Uterus (tissue), 4 donors: ENCODE results near the gene SPATC1L. TPM values are rescaled to one million over a fixed set of nuclear protein-coding genes. Genes with fewer than 3 reads are reported as not detected.
A peak's percentile ranks its signal among the peaks of the same experiment; 100 is the strongest.

Experiments
- DNase-seq, 2 donors: peaks; one replicate each; pipeline ENCODE4 v3.0.0-alpha.2; 2019 to 2020
- H3K27ac ChIP-seq, 2 donors: fragments of 200-600 bp; sonication (generic); 1 replicate in 1 of 2; 2 replicates in 1 of 2; pipeline ENCODE4 v1.5.1; 2016 to 2018
- H3K27me3 ChIP-seq, 2 donors: fragments of 200-600 bp; sonication (generic); one replicate each; pipeline ENCODE4 v1.5.1; 2018 to 2019; ENCODE audit warnings: control low read depth in 1 of 2
- H3K36me3 ChIP-seq, 2 donors: fragments of 200-600 bp; sonication (generic); one replicate each; pipeline ENCODE4 v1.5.1; 2019; ENCODE audit warnings: control low read depth in 1 of 2
- H3K4me1 ChIP-seq, 2 donors: fragments of 200-600 bp; sonication (generic); one replicate each; pipeline ENCODE4 v1.5.1; 2018 to 2019; ENCODE audit warnings: control low read depth in 1 of 2
- H3K4me3 ChIP-seq, 2 donors: fragments of 200-600 bp; sonication (generic); 1 replicate in 1 of 2; 2 replicates in 1 of 2; pipeline ENCODE4 v1.5.1; 2018 to 2019; ENCODE audit warnings: mild to moderate bottlenecking in 1 of 2
- H3K9me3 ChIP-seq, 2 donors: fragments of 200-600 bp; sonication (generic); one replicate each; pipeline ENCODE4 v1.5.1; 2019; ENCODE audit warnings: control low read depth in 1 of 2
- CTCF ChIP-seq, 4 experiments: fragments of 200-600 bp in 2 of 4; fragments of 450-650 bp in 2 of 4; sonication (generic) in 2 of 4; IDR thresholded peaks; one replicate each; pipeline ENCODE4 v1.5.1; 2016 to 2019; ENCODE audit warnings: antibody characterized with exemption in 4 of 4, mild to moderate bottlenecking in 2 of 4, moderate library complexity in 1 of 4
- POLR2A ChIP-seq, 2 donors: fragments of 450-650 bp; IDR thresholded peaks; one replicate each; pipeline ENCODE4 v1.6.1; 2016; ENCODE audit warnings: antibody characterized with exemption in 2 of 2, mild to moderate bottlenecking in 1 of 2, moderate library complexity in 1 of 2
- intact Hi-C: fragments of 100-400 bp; cut with DNase I; formaldehyde crosslinking; loops from one replicate; pipeline ENCODE4 v1.15.1; 2023; ENCODE audit warnings: low total_unique reads
- total RNA-seq, 4 donors: library from RNA; depleted of rRNA in 3 of 4; stranded (reverse); fragments of >200 nt in 3 of 4; gene quantifications; one replicate each; pipeline versions ENCODE4 v1.1.0 to v1.2.4, GENCODE V29; 2014 to 2023
- donor health status: DM: yes; HTN: yes; CAD: no.

SPATC1L gene
- total RNA-seq, 4 donors from 2014 or later = 4.9 to 10.0 (median 6.4) TPM; not detected in 1

DNA sequence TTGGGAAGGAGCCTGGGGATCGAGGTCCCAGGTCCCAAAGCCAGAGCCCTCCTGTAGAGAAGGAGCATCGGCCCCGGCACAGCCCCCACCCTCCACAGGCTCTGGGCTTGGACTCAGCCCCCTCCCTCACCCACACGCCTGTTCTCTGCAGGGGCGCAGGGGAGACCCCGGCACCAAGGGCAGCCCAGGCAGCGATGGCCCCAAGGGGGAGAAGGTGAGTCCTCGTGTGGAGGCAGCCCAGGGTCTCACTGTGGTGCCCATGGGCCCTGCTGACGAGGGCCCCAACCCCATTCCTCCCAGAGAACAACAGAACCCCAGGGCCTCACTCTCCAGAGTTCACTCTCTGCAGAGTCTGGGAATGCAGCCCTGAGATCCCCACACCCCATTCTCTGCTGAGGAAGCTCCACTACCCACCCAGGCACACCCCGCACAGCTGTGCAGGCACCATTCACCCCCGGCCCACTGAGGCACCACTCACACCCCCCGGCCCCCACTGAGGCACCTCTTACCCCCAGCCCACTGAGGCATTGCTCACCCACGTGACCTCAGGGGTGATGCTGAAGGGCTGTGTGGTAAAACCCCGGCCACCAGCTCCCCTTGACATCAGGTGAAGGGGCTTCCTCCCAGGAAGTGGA is 64.5 kb downstream of the SPATC1L start:
- no peaks in the 10 kb centered on the region for H3K4me1 ChIP-seq
- H3K36me3 ChIP-seq = no peaks in the 10 kb centered on the region
- H3K27me3 ChIP-seq = no peaks in the 10 kb centered on the region
- no peak overlapping the region for H3K4me3 ChIP-seq
- intact Hi-C loops = loop anchor here (10.0 kb wide), 1 partner anchor 945 kb away; no protein-coding TSS in a partner anchor
- DNase-seq = peak; percentile 13 to 18
- H3K9me3 ChIP-seq = no peaks in the 10 kb centered on the region
- peak overlapping the region; percentile 5 to 19 for H3K27ac ChIP-seq
- TF ChIP-seq POLR2A (IDR thresholded peaks at IDR 0.05) (no peak), CTCF (IDR thresholded peaks at IDR 0.05) (no peak)

- TF ChIP-seq POLR2A (IDR thresholded peaks at IDR 0.05) = no peak
- no peak for TF ChIP-seq CTCF (IDR thresholded peaks at IDR 0.05)
- no peaks in the 10 kb centered on the region for H3K9me3 ChIP-seq
- H3K27ac ChIP-seq = peak overlapping the region; percentile 5 to 19
- intact Hi-C loops = no loop called here
- H3K4me1 ChIP-seq = no peaks in the 10 kb centered on the region
- DNase-seq = peak; percentile 16 to 18
- H3K27me3 ChIP-seq = no peaks in the 10 kb centered on the region
- H3K36me3 ChIP-seq = no peaks in the 10 kb centered on the region
- H3K4me3 ChIP-seq = no peak overlapping the region
These were observed 65.1 kb downstream of the SPATC1L start for GRCh38 chr21:46119144-46119636.

DNA sequence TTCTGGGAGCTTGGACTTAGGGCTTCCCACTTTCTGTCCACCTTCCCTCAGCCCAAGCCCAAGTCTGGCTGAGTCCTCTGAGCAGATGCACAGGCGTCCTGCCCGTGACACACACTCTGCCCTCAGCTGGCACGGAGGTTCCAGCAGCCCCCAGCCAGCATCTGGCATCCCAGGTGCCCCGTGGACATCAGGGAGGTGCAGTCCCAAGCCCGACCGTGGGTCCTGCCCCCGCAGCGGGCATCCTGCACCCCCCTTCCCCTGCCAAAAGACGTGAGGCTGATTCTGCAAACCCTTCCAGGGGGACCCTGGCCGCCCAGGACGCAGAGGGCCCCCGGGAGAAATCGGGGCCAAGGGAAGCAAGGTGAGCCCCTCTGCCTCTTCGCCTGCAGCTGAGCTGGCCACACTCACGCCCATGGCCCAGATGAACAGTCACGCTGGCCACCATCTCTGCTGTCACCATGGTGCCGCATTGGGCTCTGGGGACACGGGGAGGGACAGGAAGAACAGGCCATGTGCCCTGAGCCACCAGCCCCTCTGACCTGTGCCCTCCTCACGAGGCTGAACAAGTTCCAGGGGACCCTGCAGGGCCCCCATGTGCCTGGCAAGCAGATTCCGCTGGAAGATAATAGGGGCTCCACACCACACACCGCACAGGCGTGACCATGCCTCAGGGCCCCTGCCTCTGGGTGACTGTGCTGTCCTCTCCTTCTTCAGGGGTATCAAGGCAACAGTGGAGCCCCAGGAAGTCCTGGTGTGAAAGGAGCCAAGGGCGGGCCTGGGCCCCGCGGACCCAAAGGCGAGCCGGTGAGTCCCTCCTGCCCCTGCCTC is 65.7 kb downstream of the SPATC1L start:
- DNase-seq = peak; percentile 15 to 20
- intact Hi-C loops = no loop called here
- Histone ChIP-seq H3K4me1 (no peaks in the 10 kb centered on the region), H3K27me3 (no peaks in the 10 kb centered on the region), H3K9me3 (no peaks in the 10 kb centered on the region), H3K4me3 (no peak overlapping the region), H3K36me3 (no peaks in the 10 kb centered on the region), H3K27ac (peak overlapping the region; percentile 6 to 19)
- TF ChIP-seq POLR2A (IDR thresholded peaks at IDR 0.05) (no peak), CTCF (IDR thresholded peaks at IDR 0.05) (no peak)

DNA sequence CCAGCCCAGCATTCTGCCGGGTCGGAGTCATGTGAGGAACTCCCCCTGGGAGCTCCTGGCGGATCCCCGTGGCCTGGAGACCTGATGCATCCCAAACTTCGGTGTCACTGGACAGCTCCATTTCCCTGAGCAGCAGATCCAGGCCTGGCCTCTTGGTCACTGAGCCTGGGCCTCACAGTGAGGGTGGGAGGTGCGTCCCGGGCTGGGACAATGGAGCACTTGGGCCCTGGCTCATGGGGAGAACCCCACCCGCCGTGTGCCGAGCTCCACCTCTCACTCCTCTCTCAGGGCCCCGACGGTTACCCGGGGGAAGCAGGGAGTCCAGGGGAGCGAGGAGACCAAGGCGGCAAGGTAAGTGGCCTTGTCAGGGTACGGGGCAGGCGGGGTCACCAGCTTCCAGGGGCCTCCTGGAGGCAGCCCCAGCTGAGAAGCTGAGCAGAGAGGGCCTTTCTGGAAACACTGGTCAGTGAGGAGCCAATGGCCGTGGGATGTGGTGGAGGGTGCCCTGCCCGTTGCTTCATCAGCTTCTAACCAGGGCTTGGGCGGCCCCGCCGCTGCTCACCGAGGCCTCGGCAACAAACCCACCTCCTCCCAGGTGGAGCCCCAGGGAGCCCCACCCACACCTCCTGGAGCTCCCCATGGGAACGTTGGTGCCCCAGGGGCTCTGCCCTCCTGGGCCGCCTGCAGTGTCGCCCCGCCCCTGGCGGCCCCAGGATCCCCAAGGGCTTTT is 66.5 kb downstream of the SPATC1L start:
- Histone ChIP-seq H3K27me3 (no peaks in the 10 kb centered on the region), H3K4me1 (no peaks in the 10 kb centered on the region), H3K36me3 (no peaks in the 10 kb centered on the region), H3K9me3 (no peaks in the 10 kb centered on the region), H3K27ac (peak overlapping the region in 1 of 2 donors; percentile 0), H3K4me3 (no peak overlapping the region)
- DNase-seq = peak; percentile 13 to 20
- TF ChIP-seq CTCF (IDR thresholded peaks at IDR 0.05) (no peak), POLR2A (IDR thresholded peaks at IDR 0.05) (no peak)
- intact Hi-C loops = no loop called here
